Measurements from ENCODE around the gene KMT2E. TPM values are rescaled to one million over a fixed set of nuclear protein-coding genes. Genes with fewer than 3 reads are reported as not detected.
A peak's percentile ranks its signal among the peaks of the same experiment; 100 is the strongest.
"Not testable (repeated sequence)": the region's sequence is repeated elsewhere in the genome, so short reads cannot be mapped to it uniquely, and the experiment has no call there.

KMT2E gene
- total and polyA plus RNA-seq, 2 experiments from 2014 or later: 78.4 to 131 TPM

DNA sequence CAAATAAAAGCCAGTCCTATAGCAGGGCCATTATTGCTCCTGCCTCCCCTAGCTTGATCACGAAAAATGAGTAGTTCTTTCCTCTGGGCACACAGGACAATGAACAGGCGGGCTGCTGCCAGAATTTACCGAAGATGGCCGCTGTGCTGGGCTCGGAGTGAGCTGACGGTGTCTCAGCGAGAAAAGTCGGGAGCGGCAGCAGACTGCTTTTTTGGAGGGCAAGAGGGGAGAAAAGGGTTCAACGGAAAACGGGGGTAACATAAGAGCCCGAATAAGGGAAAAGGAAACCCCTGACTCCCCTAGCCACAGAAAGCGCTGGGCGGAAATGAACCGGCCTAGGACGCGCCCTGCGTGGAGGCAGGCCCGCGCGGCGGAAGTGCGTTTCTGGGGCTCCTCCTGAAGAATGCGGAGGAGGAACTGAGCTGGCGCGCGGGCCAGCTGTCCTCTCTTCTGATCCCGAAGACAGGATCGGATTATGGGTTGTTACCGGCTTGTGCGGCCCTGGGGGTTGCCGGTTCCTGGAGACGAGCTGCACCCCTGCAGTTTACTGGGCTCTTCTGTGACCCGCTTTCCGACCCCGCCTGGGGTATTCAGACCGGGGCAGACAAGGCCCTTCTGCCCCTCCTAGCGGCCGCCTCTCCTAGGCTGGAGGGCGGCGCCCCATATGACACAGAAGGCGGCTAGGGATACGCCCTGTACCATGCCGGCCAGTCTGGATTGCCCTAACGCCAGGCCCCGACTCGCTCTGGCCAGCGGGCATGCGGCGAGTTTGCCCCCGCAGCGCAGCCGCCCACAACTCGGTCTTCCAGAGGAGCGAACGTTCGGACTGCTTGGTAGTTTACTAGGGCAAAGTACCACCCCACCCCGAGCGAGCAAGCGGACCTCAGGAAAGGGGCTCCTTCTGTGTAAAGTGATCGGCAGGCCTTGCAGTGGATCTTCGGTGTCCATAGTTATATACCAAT, 30.1 kb upstream of the KMT2E start:
- Histone ChIP-seq H3K27me3 (no peaks in the 10 kb centered on the region), H3K36me3 (no peaks in the 10 kb centered on the region), H3K27ac (peak overlapping the region; percentile 94), H3K4me3 (peak overlapping the region; percentile 41), H3K4me1 (ENCODE audit: low read depth) (peaks cover 39% of the 10 kb centered on the region), H3K9me3 (ENCODE audit: low read depth) (no peaks in the 10 kb centered on the region)
- peak; percentile 35 for TF ChIP-seq CTCF (IDR thresholded peaks at IDR 0.05; ENCODE audit: low read depth, low read length)
- peak; percentile 80 to 91 for DNase-seq (ENCODE audit: low read depth in 1 of 2, low spot score in 1 of 2)

DNA sequence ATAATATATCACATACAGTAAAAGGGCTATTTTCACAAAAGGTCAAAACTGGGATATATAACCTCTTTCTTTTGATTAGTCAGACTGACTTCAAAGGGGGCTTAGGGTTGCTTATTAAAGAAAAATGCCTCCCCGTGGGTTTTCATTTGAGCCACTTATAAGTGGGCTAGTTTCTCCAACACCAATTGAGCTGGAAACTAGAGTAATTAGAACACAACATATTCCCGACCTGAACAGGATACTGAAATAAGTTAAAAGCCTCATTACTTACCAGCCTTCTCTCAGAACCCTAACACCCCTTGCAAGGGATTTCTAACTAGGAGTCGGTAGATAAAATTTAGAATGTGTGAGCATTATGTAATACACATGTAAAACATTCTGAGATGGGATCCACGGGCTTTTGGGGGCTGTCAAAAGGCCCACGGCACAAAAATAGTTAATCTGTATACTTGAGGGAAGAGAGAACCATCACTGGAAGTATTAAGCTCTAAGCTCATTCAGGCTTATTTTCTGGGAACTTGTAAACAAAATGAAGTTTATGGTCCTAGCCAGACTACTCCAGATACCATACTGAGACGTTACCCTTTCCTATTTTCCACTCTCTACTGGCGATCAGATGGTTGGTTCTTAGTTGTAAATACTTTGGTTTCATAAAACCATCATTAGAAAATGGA, 29.3 kb upstream of the KMT2E start:
- Histone ChIP-seq H3K27ac (peak overlapping the region; percentile 94), H3K27me3 (no peaks in the 10 kb centered on the region), H3K4me1 (ENCODE audit: low read depth) (peaks cover 36% of the 10 kb centered on the region), H3K36me3 (no peaks in the 10 kb centered on the region), H3K4me3 (peak overlapping the region; percentile 41), H3K9me3 (ENCODE audit: low read depth) (no peaks in the 10 kb centered on the region)
- no peak for DNase-seq (ENCODE audit: low read depth in 1 of 2, low spot score in 1 of 2)
- no peak for TF ChIP-seq CTCF (IDR thresholded peaks at IDR 0.05; ENCODE audit: low read depth, low read length)

- peak overlapping the region; percentile 94 for H3K27ac ChIP-seq
Measured at GRCh38 chr7:104985259-104985617, 28.8 kb upstream of the KMT2E start.

DNA sequence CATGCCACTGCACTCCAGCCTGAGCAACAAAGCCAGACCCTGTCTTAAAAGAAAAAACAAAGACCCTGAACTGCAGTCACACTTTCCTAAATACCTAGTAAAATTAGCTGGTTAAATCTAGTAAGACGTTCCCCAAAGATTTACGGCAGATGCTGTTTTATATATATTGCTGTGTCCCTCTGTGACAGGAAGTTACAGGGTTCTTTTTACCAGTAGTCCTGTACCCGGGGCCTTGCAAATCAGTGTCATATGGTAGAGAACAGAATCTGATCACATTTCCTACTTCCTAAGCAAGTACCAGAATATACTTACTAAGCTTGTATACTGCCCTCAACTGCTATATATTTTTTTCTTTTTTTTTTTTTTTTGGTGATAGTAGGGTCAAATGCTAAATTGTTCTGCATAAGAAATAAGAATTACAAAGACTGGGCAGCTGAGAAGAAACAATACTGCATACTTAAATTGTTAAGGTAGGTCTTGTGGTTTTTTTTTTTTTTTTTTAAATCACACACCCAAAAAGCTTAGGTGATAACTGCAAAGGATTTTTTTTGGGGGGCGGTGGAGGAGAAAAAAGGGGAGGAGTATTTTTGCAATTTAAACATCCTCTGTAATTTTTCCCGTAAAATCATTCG, 27.3 kb upstream of the KMT2E start:
- Histone ChIP-seq H3K27me3 (no peaks in the 10 kb centered on the region), H3K4me3 (no peak overlapping the region), H3K9me3 (ENCODE audit: low read depth) (no peaks in the 10 kb centered on the region), H3K4me1 (ENCODE audit: low read depth) (peaks cover 34% of the 10 kb centered on the region), H3K27ac (peak overlapping the region; percentile 94), H3K36me3 (peaks cover 6% of the 10 kb centered on the region)
- TF ChIP-seq CTCF (IDR thresholded peaks at IDR 0.05; ENCODE audit: low read depth, low read length): no peak
- DNase-seq (ENCODE audit: low read depth in 1 of 2, low spot score in 1 of 2): no peak

More at GRCh38 chr7:104985259-104985617, 28.8 kb upstream of the KMT2E start:
- no peak overlapping the region for H3K4me3 ChIP-seq
- TF ChIP-seq CTCF (IDR thresholded peaks at IDR 0.05; ENCODE audit: low read depth, low read length): no peak
- no peak for DNase-seq (ENCODE audit: low read depth in 1 of 2, low spot score in 1 of 2)
- H3K4me1 ChIP-seq (ENCODE audit: low read depth): peaks cover 36% of the 10 kb centered on the region
- no peaks in the 10 kb centered on the region for H3K27me3 ChIP-seq
- H3K9me3 ChIP-seq (ENCODE audit: low read depth): no peaks in the 10 kb centered on the region
- no peaks in the 10 kb centered on the region for H3K36me3 ChIP-seq

DNA sequence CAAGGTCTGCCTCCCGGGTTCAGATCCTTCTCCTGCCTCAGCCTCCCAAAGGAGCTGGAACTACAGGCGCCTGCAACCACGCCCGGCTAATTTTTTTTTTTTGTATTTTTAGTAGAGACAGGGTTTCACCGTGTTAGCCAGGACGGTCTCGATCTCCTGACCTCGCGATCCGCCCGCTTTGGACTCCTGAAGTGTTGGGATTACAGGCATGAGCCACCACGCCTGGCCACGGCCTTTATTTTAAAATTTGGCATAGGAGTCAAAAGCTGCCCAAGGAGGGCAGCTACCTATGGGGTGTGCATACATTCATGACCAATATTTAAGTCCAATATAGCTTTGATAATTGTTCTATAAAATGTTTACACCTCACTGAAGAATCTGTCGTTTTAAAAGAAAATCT, 26.6 kb upstream of the KMT2E start:
- DNase-seq (ENCODE audit: low read depth in 1 of 2, low spot score in 1 of 2); H3K27me3 ChIP-seq; H3K27ac ChIP-seq; H3K4me3 ChIP-seq; H3K9me3 ChIP-seq (ENCODE audit: low read depth); H3K36me3 ChIP-seq: not testable (repeated sequence)
- peaks cover 28% of the 10 kb centered on the region for H3K4me1 ChIP-seq (ENCODE audit: low read depth)
